ENCODE measurements around the gene KMT5B. TPM values are rescaled to one million over a fixed set of nuclear protein-coding genes. Genes with fewer than 3 reads are reported as not detected.
A peak's percentile ranks its signal among the peaks of the same experiment; 100 is the strongest.

KMT5B gene
- total and polyA plus RNA-seq, 2 donors (not counting 1 experiment from before 2014, with no cell fraction given), result 13.4 to 77.8 TPM

GRCh38 chr11:68122936-68123539, 90.1 kb downstream of the KMT5B start:
- peaks cover 22 to 32% of the 10 kb centered on the region in 2 donors for H3K4me1 ChIP-seq (ENCODE audit: control insufficient read depth in 2 of 2, insufficient read depth in 2 of 2, low read length in 2 of 2)
- H3K27me3 ChIP-seq (replicated peaks in 1 of 4; ENCODE audit: control extremely low read depth in 1 of 4, control insufficient read depth in 3 of 4, insufficient read depth in 4 of 4, low read length in 3 of 4), result peaks cover 0 to 5% (median 2%) of the 10 kb centered on the region in 4 experiments
- peak overlapping the region; percentile 69 for H3K4me3 Mint-ChIP-seq
- no peaks in the 10 kb centered on the region for H3K9me3 ChIP-seq (ENCODE audit: control extremely low read depth in 1 of 3, control insufficient read depth in 2 of 3, insufficient read depth in 1 of 3, low read length in 2 of 3)
- CTCF ChIA-PET, result no interaction called here
- H3K36me3 ChIP-seq (replicated peaks in 1 of 2; ENCODE audit: control extremely low read depth in 1 of 2, control insufficient read depth in 1 of 2, extremely low read depth in 1 of 2, insufficient read depth in 2 of 2, low read length in 1 of 2), result no peaks in the 10 kb centered on the region
- WGBS (ENCODE audit: insufficient coverage), result 92% methylated on average over 9 of the region's 9 CpGs
- no peak overlapping the region for H3K4me3 ChIP-seq (ENCODE audit: control extremely low read depth in 1 of 5, extremely low read depth in 1 of 5, insufficient read depth in 1 of 5, low read depth in 2 of 5, low read length in 4 of 5)
- TF ChIP-seq EZH2 (IDR thresholded peaks at IDR 0.05; ENCODE audit: borderline replicate concordance, insufficient read depth, low read depth, low read length, poor library complexity, severe bottlenecking), result no peak
- TF ChIP-seq, protein P1, sequence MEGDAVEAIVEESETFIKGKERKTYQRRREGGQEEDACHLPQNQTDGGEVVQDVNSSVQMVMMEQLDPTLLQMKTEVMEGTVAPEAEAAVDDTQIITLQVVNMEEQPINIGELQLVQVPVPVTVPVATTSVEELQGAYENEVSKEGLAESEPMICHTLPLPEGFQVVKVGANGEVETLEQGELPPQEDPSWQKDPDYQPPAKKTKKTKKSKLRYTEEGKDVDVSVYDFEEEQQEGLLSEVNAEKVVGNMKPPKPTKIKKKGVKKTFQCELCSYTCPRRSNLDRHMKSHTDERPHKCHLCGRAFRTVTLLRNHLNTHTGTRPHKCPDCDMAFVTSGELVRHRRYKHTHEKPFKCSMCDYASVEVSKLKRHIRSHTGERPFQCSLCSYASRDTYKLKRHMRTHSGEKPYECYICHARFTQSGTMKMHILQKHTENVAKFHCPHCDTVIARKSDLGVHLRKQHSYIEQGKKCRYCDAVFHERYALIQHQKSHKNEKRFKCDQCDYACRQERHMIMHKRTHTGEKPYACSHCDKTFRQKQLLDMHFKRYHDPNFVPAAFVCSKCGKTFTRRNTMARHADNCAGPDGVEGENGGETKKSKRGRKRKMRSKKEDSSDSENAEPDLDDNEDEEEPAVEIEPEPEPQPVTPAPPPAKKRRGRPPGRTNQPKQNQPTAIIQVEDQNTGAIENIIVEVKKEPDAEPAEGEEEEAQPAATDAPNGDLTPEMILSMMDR (IDR thresholded peaks at IDR 0.05), result no peak
- H3K27me3 Mint-ChIP-seq, result no peaks in the 10 kb centered on the region
- no peak for ATAC-seq (ENCODE audit: low read depth)
- intact Hi-C loops (cut with micrococcal nuclease), result no loop called here
- peaks cover 23% of the 10 kb centered on the region for H3K4me1 Mint-ChIP-seq
- no peak overlapping the region for H3K9ac ChIP-seq (ENCODE audit: low read length)
- H3K79me2 ChIP-seq (ENCODE audit: control insufficient read depth, insufficient read depth, low read length), result peaks cover 7% of the 10 kb centered on the region
- no peak overlapping the region for H3K27ac ChIP-seq (ENCODE audit: low read length in 2 of 2)
- no peak overlapping the region for H3K4me2 ChIP-seq (replicated peaks; ENCODE audit: low read depth, low read length, poor library complexity, severe bottlenecking)
- H2AFZ ChIP-seq (ENCODE audit: insufficient read depth, low read depth, low read length, poor library complexity, severe bottlenecking), result no peak overlapping the region
- no peaks in the 10 kb centered on the region for H3K9me3 Mint-ChIP-seq (ENCODE audit: insufficient read depth)
- no peak overlapping the region for H3K27ac Mint-ChIP-seq
- H4K20me1 ChIP-seq (ENCODE audit: control insufficient read depth, insufficient read depth, low read length, poor library complexity, severe bottlenecking), result no peaks in the 10 kb centered on the region
- POLR2A ChIA-PET, result no interaction called here
- DNase-seq, result no peak

DNA sequence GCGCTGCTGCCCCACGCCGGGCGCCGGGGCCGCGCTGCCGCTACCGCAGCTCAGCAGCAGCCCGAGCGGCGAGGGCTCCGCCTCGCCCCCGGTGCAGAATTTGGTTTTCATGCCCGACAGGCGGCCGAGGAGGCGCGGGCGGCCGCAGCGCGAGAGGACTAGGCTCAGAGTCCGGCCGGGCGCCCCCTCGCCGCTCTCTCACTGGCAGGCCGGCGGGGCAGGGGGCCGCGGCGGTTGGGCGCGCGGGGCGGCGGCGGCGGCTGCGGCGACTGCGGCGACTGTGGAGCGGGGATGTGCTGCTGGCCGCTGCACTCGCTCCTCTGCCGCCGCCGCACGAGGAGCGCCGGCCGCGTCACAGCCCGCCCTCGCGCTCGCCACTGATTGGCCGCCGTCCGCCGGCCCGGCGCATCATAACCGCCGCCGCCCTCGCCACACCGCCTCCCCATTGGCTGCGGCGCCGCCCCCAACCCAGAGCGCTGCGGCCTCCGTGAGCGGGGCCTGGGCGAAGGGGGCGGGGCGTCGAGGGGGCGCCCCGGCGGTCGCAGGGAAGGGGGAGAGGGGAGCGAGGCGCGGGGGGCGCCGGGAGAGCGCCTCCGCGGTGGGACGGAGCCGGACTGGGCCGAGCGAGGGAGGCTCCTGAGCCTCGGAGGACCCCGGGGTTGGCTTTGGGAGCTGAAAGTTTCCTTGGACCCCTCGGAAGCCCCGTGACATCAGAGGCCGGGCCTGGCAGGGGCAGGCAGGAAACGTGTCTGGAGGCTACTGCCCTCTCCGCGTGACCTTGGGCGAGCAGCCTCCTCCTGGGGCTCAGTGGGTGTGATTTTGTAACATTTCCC, 91.8 kb downstream of the KMT5B start, which contains the start of gene CHKA:
Gene CHKA, minus strand, starts transcription at position 322 of the 833 bp plus-strand sequence. Its CDS starts 211 bp downstream, at position 111.
- TF ChIP-seq, protein P1 (IDR thresholded peaks at IDR 0.05), result no peak
- TF ChIP-seq EZH2 (IDR thresholded peaks at IDR 0.05; ENCODE audit: borderline replicate concordance, insufficient read depth, low read depth, low read length, poor library complexity, severe bottlenecking), result no peak
- ATAC-seq (ENCODE audit: low read depth) (peak; percentile 93), DNase-seq (peak; percentile 94)
- peak within 1 kb of the TSS; percentile 95 for H3K27ac Mint-ChIP-seq
- peak within 1 kb of the TSS; percentile 80 for H3K4me2 ChIP-seq (replicated peaks; ENCODE audit: low read depth, low read length, poor library complexity, severe bottlenecking)
- H3K27ac ChIP-seq (ENCODE audit: low read length in 2 of 2), result peak within 1 kb of the TSS; percentile 82 to 86
- no peaks in the 10 kb centered on the region for H3K27me3 ChIP-seq (replicated peaks in 1 of 4; ENCODE audit: control extremely low read depth in 1 of 4, control insufficient read depth in 3 of 4, insufficient read depth in 4 of 4, low read length in 3 of 4)
- H3K36me3 ChIP-seq (replicated peaks in 1 of 2; ENCODE audit: control extremely low read depth in 1 of 2, control insufficient read depth in 1 of 2, extremely low read depth in 1 of 2, insufficient read depth in 2 of 2, low read length in 1 of 2), result no peaks in the 10 kb centered on the region
- H2AFZ ChIP-seq (ENCODE audit: insufficient read depth, low read depth, low read length, poor library complexity, severe bottlenecking), result peak within 1 kb of the TSS; percentile 81
- no peaks in the 10 kb centered on the region for H4K20me1 ChIP-seq (ENCODE audit: control insufficient read depth, insufficient read depth, low read length, poor library complexity, severe bottlenecking)
- H3K9ac ChIP-seq (ENCODE audit: low read length), result peak within 1 kb of the TSS; percentile 66
- H3K4me3 ChIP-seq (ENCODE audit: control extremely low read depth in 1 of 5, extremely low read depth in 1 of 5, insufficient read depth in 1 of 5, low read depth in 2 of 5, low read length in 4 of 5), result peak within 1 kb of the TSS; percentile 65 to 78 (median 66)
- ChIA-PET CTCF (no interaction called here), POLR2A (no interaction called here)
- no peaks in the 10 kb centered on the region for H3K27me3 Mint-ChIP-seq
- peaks cover 21 to 29% of the 10 kb centered on the region in 2 donors for H3K4me1 ChIP-seq (ENCODE audit: control insufficient read depth in 2 of 2, insufficient read depth in 2 of 2, low read length in 2 of 2)
- H3K79me2 ChIP-seq (ENCODE audit: control insufficient read depth, insufficient read depth, low read length), result peaks cover 21% of the 10 kb centered on the region
- H3K9me3 ChIP-seq (ENCODE audit: control extremely low read depth in 1 of 3, control insufficient read depth in 2 of 3, insufficient read depth in 1 of 3, low read length in 2 of 3), result no peaks in the 10 kb centered on the region
- H3K4me3 Mint-ChIP-seq, result peak within 1 kb of the TSS; percentile 95
- intact Hi-C loops (cut with micrococcal nuclease), result loop anchor here (1.0 to 2.0 kb wide), 6 partner anchors 81 to 340 kb away; partner anchors contain the start of genes NDUFS8 and PPP6R3
- peaks cover 27% of the 10 kb centered on the region for H3K4me1 Mint-ChIP-seq
- no peaks in the 10 kb centered on the region for H3K9me3 Mint-ChIP-seq (ENCODE audit: insufficient read depth)
- WGBS (ENCODE audit: insufficient coverage), result under 1% methylated on average over 106 of the region's 107 CpGs

Measured in B cell (primary cell).